Parathyroid adenoma (tissue), 2 donors: ENCODE data around the gene AMBP.

Experiments used
- H2AFZ ChIP-seq: fragments of 300-600 bp; sonication (generic); one replicate; pipeline ENCODE4 v1.7.0; 2017; ENCODE audit warnings: antibody characterized with exemption, mild to moderate bottlenecking
- H3K27ac ChIP-seq: fragments of 300-600 bp; sonication (generic); one replicate; pipeline ENCODE4 v1.7.0; 2017
- H3K27me3 ChIP-seq: fragments of 300-600 bp; sonication (generic); one replicate; pipeline ENCODE4 v1.7.0; 2017; ENCODE audit warnings: low read length; ENCODE audit not compliant: control insufficient read depth, insufficient read depth
- H3K36me3 ChIP-seq: fragments of 300-600 bp; sonication (generic); one replicate; pipeline ENCODE4 v1.7.0; 2017; ENCODE audit warnings: low read length; ENCODE audit not compliant: control insufficient read depth, insufficient read depth
- H3K4me1 ChIP-seq: fragments of 300-600 bp; sonication (generic); one replicate; pipeline ENCODE4 v1.7.0; 2017; ENCODE audit warnings: control low read depth
- H3K4me2 ChIP-seq: fragments of 300-600 bp; sonication (generic); one replicate; pipeline ENCODE4 v1.7.0; 2017; ENCODE audit warnings: low read length
- H3K4me3 ChIP-seq: fragments of 300-600 bp; sonication (generic); one replicate; pipeline ENCODE4 v1.7.0; 2017; ENCODE audit warnings: low read depth, low read length
- H3K79me2 ChIP-seq: fragments of 300-600 bp; sonication (generic); one replicate; pipeline ENCODE4 v1.7.0; 2017; ENCODE audit warnings: control low read depth
- H3K9ac ChIP-seq: fragments of 300-600 bp; sonication (generic); one replicate; pipeline ENCODE4 v1.7.0; 2017; ENCODE audit warnings: mild to moderate bottlenecking
- H3K9me3 ChIP-seq: fragments of 300-600 bp; sonication (generic); one replicate; pipeline ENCODE4 v1.7.0; 2017; ENCODE audit warnings: low read length; ENCODE audit not compliant: control insufficient read depth
- TF ChIP-seq, protein P1 (sequence below): fragments of 300-600 bp; sonication (generic); IDR thresholded peaks from one replicate; pipeline ENCODE4 v1.7.0; 2017; ENCODE audit warnings: antibody characterized with exemption, mild to moderate bottlenecking
- donor health status: primary hyperparathyroidism.

Gene AMBP

DNA sequence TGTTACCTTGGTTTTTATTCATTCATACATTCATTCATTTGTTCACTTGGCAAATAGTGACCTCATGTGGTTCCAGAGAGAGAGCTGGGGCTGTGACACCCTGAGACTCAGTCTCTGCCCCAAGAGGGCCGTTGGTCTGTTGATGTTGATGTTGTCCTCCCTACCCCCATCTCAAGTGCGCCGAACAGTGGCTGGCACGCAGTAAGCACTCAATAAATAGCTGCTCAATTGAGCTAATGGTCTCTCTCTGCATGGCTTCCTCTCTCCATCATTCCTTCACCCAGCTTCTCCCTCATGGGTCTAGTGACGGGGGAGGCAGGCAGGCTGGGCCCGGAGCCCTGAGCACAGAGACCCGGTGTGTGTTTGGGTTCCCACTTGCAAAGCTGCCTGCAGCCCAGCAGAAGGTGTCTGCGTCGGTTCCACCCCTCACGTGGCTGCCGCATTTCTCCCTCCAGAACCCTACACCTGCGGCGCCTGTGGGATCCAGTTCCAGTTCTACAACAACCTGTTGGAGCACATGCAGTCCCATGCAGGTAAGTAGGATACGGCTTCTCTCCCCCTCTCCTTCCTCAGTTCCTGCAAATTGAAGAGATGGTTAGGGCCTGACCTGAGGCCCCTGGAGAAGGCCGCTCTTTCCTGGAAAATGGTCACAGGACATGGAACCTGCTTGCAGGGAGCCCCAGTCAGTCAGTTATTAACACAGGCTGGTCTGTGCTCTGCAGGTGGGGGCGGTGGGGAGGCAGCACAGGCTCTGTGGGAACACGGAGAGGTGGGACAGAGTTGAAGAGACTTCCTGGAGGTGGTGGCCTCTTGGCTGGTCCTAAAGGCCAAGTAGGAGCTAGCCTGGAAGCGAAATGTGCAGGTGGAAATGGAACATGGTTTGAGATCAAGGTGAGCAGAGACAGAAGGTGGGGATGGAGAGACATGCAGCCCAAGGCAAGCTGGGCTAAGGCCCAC is 42.0 kb downstream of the AMBP start:
- H3K4me2 ChIP-seq: no peak overlapping the region
- H3K4me1 ChIP-seq: no peaks in the 10 kb centered on the region
- no peaks in the 10 kb centered on the region for H3K9me3 ChIP-seq
- H2AFZ ChIP-seq: no peak overlapping the region
- H3K79me2 ChIP-seq: no peaks in the 10 kb centered on the region
- H3K9ac ChIP-seq: no peak overlapping the region
- no peak overlapping the region for H3K27ac ChIP-seq
- H3K4me3 ChIP-seq: no peak overlapping the region
- H3K27me3 ChIP-seq: no peaks in the 10 kb centered on the region
- TF ChIP-seq, protein P1, sequence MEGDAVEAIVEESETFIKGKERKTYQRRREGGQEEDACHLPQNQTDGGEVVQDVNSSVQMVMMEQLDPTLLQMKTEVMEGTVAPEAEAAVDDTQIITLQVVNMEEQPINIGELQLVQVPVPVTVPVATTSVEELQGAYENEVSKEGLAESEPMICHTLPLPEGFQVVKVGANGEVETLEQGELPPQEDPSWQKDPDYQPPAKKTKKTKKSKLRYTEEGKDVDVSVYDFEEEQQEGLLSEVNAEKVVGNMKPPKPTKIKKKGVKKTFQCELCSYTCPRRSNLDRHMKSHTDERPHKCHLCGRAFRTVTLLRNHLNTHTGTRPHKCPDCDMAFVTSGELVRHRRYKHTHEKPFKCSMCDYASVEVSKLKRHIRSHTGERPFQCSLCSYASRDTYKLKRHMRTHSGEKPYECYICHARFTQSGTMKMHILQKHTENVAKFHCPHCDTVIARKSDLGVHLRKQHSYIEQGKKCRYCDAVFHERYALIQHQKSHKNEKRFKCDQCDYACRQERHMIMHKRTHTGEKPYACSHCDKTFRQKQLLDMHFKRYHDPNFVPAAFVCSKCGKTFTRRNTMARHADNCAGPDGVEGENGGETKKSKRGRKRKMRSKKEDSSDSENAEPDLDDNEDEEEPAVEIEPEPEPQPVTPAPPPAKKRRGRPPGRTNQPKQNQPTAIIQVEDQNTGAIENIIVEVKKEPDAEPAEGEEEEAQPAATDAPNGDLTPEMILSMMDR: no peak
- H3K36me3 ChIP-seq: no peaks in the 10 kb centered on the region

DNA sequence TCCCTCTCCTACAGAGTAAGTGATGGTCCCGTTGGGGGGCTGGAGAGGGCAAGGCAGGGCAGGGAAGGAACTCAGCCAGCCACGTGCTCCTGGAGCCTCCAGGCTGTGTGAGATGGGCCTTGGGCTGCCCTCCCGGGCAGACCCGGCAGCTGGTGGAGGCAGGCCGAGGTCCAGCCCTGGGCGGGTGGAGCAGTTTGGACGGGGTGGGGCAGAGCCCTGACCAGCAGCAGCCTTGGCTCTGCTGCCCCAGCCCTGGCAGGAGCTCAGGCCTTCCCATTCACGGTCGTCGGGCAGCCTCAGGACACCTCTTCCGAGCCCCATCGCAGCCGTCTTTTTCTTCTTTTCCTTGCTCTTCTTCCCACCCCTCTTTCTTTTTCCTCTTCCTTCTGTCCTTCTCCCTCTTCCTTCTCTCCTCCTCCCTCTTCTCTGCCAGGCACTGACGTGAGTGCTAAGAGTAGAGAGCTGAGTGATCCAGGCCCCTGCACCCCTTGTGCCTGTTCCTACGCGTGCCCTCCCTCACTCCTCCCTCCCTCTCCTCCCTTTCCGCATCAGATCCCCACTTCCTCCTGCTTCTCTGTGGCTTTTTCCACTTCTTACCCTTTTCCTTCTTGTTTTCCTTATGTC is 42.8 kb downstream of the AMBP start:
- TF ChIP-seq, protein P1: no peak
- no peak overlapping the region for H3K4me3 ChIP-seq
- no peaks in the 10 kb centered on the region for H3K36me3 ChIP-seq
- H3K4me1 ChIP-seq: no peaks in the 10 kb centered on the region
- H3K4me2 ChIP-seq: no peak overlapping the region
- H3K27ac ChIP-seq: no peak overlapping the region
- H3K27me3 ChIP-seq: no peaks in the 10 kb centered on the region
- H3K9me3 ChIP-seq: no peaks in the 10 kb centered on the region
- no peak overlapping the region for H3K9ac ChIP-seq
- H2AFZ ChIP-seq: no peak overlapping the region
- no peaks in the 10 kb centered on the region for H3K79me2 ChIP-seq

DNA sequence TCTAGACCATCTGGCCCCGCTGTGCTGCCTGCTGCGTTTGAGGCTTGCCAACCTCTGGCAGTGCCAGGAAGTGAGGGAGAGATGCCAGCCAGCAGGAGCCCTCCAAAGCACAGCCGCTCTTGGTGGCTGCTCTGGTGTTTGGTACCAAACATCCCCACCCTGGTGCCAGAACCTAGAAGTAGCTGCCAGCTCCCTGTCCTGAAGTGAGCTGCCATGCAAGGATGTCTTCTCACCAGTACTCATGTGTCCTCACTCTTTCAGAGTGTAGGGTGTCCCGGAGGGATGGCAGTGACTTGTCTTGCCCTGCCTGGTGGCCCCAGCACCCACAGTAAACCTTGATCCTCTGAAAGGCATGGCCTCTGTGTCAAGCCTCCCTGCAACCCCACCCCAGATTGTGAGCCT is 43.4 kb downstream of the AMBP start:
- Histone ChIP-seq H3K79me2 (no peaks in the 10 kb centered on the region), H3K9me3 (no peaks in the 10 kb centered on the region), H3K27ac (no peak overlapping the region), H3K4me3 (no peak overlapping the region), H3K27me3 (no peaks in the 10 kb centered on the region), H3K36me3 (no peaks in the 10 kb centered on the region), H3K9ac (no peak overlapping the region), H3K4me1 (no peaks in the 10 kb centered on the region), H2AFZ (no peak overlapping the region), H3K4me2 (no peak overlapping the region)
- TF ChIP-seq, protein P1: no peak

DNA sequence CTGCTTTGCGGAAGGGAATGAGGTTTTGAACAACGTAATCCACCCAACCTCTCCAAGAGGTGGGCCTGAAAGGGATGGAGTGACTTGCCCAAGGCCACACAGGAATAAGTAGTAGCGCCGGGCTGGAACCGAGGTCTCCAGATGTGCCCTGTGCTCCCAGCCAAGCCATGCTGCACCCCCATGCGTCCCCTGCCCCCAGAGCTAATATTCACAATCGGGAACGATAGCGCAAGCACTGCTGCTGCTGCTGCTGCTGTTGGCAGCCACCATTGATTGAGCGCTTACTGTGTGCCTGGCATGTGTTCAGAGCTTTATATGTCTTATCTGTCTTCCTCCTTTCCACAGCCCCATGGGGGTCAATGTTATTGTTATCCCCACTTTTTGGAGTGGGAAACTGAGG is 43.9 kb downstream of the AMBP start:
- no peak overlapping the region for H3K4me2 ChIP-seq
- TF ChIP-seq, protein P1: no peak
- no peaks in the 10 kb centered on the region for H3K4me1 ChIP-seq
- no peaks in the 10 kb centered on the region for H3K36me3 ChIP-seq
- H3K27me3 ChIP-seq: no peaks in the 10 kb centered on the region
- H3K79me2 ChIP-seq: no peaks in the 10 kb centered on the region
- H3K27ac ChIP-seq: no peak overlapping the region
- no peak overlapping the region for H3K4me3 ChIP-seq
- H2AFZ ChIP-seq: no peak overlapping the region
- no peaks in the 10 kb centered on the region for H3K9me3 ChIP-seq
- H3K9ac ChIP-seq: no peak overlapping the region
